Daoy (cell line): ENCODE results near the gene ALPI. TPM values are rescaled to one million over a fixed set of nuclear protein-coding genes. Genes with fewer than 3 reads are reported as not detected.
"Not testable (repeated sequence)": the region's sequence is repeated elsewhere in the genome, so short reads cannot be mapped to it uniquely, and the experiment has no call there.

ENCODE experiments used
- DNase-seq: peaks from one replicate; pipeline ENCODE4 v3.0.0-alpha.2; 2015; ENCODE audit warnings: low read depth
- total RNA-seq: library from RNA; depleted of rRNA; stranded (reverse); fragments of >200 nt; shearing (Covaris generic); gene quantifications from 2 replicates; pipeline ENCODE4 v1.2.3, GENCODE V29; 2014; rRNA removed

Gene ALPI
- not detected in 2 replicates for total RNA-seq

DNA sequence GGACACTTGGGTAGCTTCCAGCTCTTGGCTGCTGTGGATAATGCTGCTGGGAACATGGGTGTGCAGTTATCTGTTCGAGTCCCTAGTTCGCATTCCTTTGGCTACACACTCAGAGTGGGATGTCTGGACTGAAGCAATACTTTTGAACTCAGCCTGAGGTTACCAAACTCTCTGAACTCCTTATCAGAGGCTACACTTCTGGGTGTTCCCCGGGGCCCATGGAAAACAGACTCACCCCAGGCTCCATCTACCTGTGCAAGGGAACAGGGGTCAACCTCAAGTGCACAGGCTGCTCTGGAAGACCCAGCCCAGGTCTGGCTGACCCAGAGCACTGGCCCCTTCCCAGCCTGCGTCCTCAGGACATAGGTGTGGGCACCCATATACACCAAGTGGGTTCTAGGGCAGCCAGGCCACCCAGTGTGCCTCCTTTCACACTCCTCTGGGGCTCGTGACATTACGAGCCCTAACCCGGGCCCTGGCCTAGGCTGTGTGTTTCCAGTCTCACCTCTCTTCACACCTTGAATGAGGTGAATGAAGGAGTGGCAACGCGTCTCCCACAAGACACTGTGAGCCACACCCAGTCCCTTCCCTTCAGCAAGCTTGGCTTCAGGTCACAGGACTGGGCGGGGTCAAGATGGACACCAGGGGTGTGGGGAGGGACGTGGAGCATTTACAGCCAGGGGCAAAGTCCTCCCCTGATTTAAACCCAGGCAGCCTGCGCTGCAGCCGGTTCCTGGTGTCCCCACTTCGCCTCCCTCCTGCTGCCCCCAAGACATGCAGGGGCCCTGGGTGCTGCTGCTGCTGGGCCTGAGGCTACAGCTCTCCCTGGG, at the start of gene ALPI:
Gene ALPI, plus strand, starts transcription at position 728 of the 830 bp plus-strand sequence. Its CDS starts 47 bp downstream, at position 775.
- no peak for DNase-seq

DNA sequence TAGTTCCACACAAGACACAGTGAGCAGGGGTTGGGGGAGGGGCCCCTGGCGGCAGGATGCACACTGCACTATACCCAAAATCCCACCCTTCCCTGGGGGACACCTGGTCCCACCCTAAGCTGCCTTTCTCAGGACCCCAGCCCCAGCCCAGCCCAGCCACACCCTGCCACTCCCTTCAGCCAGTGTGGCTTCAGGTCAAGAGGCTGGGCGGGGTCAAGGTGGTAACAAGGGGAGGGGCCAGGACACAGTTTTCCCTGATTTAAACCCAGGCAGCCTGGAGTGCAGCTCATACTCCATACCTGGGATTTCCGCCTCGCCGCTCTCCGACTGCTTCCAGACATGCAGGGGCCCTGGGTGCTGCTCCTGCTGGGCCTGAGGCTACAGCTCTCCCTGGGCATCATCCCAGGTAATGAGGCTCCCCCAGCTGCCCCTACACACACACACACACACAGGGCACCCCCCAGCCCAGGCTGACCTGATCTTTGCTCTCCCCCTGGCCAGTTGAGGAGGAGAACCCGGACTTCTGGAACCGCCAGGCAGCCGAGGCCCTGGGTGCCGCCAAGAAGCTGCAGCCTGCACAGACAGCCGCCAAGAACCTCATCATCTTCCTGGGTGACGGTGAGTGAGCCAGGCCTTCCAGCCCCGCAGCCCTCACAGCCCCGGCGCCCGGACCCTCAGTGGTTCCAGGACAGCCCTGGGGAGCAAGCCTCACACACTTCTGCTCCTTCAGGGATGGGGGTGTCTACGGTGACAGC, 49.2 kb upstream of the ALPI start, which contains the start of gene ALPG:
Gene ALPG, plus strand, starts transcription at position 289 of the 755 bp plus-strand sequence. Its CDS starts 51 bp downstream, at position 340.
- DNase-seq: no peak

- DNase-seq: not testable (repeated sequence)
These were observed 48.4 kb upstream of the ALPI start for GRCh38 chr2:232407428-232408150.

GRCh38 chr2:232408269-232408668, 47.7 kb upstream of the ALPI start:
- not testable (repeated sequence) for DNase-seq

DNA sequence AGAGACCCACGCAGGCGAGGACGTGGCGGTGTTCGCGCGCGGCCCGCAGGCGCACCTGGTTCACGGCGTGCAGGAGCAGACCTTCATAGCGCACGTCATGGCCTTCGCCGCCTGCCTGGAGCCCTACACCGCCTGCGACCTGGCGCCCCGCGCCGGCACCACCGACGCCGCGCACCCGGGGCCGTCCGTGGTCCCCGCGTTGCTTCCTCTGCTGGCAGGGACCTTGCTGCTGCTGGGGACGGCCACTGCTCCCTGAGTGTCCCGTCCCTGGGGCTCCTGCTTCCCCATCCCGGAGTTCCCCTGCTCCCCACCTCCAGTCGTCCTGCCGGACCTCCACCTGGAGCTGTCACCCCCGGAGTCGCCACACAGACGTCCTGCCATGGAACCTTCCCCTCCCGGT, 46.3 kb upstream of the ALPI start:
- DNase-seq: not testable (repeated sequence)

DNA sequence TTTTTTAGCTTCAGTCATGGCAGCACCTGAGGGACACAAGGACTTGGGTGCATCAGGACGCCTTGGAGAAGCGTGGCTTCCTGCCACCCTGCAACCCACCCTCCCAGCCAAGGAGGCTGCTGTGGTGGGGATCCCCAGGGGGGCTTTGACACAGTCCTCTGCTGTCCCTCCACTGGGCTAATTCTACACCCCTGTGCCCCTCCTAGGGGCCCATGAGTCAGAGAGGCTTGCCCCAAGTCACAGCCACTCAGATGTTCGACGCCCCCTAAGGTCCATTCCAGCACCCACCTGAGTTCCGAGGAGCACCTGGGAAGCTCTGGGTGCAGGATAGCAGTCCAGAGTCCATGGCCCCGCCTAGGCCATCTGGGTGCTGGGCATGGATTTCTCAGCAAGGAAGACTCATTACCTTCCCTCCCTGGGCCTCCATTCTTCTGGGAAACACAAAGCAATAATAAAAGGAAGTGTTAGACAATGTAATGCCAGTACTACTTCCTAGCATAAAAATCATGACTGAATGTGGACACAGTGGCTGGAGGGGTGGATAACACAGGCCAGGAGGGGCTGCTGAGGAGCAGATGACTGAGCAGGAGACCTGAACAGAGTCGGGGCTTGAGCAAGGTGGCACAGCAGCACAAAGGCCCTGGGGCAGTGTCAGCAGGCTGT, 45.6 kb upstream of the ALPI start:
- DNase-seq: no peak

- DNase-seq: no peak
These were observed 43.9 kb upstream of the ALPI start for GRCh38 chr2:232411901-232412629.

DNA sequence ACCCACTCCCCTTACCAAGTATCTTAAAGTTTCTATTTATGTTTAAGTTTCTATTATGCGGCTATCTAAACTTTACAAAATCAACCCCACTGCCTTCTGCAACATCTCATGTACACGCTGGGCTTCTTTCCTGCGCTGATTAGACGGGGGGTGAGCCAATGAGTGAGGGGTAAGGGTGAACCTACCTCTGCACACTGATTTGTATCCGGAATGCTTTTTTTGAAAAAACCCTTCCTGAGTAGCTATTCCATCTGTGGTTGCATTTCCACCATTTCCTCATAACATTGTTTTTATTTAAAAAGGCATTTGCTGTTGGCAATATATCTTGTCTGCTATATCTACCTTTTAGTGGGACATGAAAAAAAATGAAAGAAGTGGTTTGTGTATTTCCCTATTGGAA, 43.0 kb upstream of the ALPI start:
- no peak for DNase-seq

- no peak for DNase-seq
These were observed 40.7 kb upstream of the ALPI start for GRCh38 chr2:232415138-232415690.

DNA sequence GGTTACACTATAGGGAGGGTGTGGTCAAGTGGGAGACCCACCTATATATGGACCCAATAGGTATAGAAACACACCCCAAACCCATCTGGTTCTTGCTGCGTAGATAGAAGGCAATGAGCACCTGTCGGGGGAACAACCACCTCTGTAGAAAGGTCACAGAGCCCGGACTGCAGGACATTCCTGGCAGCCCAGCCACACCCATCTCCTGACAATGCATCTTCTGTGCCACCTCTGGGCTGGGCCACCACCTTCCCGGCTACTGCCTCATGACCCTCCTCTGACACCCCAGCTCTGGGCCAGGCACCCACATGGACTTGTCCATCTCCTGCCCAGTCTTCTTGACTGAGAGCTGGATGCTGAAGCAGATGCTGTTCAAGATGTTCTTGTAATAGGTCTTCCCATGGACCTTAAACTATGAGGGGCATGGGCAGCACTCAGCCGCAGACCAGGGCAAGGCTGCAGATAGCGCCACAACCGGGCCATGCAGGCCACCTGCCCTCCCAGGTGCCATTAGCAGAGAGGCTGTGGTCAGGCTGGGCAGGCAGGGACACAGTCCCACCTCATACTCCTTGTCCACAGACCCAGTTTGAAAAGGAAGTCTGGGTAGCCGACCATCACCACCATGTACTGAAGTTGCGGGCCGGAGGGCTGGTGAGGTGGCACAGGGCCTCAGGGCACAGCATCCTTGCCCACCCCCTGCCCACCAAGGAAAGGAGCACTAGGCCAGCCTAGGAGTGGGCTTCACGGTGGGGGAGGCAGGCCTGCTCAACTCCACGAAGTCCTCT, 40.0 kb upstream of the ALPI start:
- no peak for DNase-seq

DNA sequence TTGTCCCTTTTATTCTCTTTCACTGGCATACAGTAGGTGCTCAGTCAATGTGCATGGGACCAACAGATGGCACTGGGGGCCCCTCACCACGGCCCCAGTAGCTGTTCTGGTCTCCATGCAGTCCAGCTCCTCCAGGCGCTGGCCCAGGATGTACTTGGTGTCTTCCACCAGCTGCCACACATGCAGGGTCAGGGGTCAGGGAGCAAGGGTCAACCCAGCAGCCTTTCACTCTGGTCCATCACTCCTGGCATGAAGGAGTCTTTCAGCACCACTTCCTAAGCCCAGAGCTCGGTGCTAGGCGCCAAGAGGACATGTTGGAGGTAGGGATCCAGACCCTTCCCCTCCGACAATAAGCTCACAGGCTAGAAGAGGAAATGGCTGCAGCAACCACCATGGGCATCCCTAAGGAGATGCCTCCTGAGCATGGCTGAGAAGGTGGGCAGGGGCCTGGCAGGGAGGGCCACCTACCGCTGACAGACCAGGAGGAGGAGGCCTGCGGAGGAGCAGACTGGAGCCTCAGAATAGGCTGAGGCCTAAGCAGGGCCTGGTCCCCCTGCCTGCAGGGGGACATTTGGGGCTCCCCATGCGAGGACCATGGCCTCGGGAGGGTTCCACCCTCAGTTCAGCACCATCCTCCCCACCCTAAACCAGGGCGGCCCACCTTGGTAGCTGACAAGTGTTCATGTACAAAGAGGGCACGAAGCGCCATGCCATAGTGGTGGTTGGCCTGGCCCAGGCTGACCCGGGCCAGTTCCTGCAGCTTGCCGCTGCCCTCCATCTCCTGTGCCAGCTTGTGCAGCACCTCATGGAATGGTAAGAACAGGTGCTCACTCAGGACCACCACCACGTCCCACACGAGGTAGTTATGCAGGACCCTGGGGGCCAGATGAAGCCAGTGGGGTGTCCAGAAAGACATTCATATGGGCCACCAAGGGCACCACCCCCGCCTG, 39.2 kb upstream of the ALPI start:
- DNase-seq: no peak

- no peak for DNase-seq
These were observed 38.5 kb upstream of the ALPI start for GRCh38 chr2:232417489-232417888.

- DNase-seq: no peak
These were observed 37.9 kb upstream of the ALPI start for GRCh38 chr2:232418056-232418455.

- DNase-seq: peak; percentile 66
These were observed 37.3 kb upstream of the ALPI start for GRCh38 chr2:232418466-232419244.

- DNase-seq: no peak
These were observed 36.5 kb upstream of the ALPI start for GRCh38 chr2:232419245-232420072.

GRCh38 chr2:232420073-232420454, 35.9 kb upstream of the ALPI start:
- no peak for DNase-seq
